ENCODE data around the gene TRIM63. TPM values are rescaled to one million over a fixed set of nuclear protein-coding genes. Genes with fewer than 3 reads are reported as not detected.
A peak's percentile ranks its signal among the peaks of the same experiment; 100 is the strongest.

The TRIM63 gene
- total and polyA plus RNA-seq, 9 donors: 25.8 to 59.2 (median 41.7) TPM

DNA sequence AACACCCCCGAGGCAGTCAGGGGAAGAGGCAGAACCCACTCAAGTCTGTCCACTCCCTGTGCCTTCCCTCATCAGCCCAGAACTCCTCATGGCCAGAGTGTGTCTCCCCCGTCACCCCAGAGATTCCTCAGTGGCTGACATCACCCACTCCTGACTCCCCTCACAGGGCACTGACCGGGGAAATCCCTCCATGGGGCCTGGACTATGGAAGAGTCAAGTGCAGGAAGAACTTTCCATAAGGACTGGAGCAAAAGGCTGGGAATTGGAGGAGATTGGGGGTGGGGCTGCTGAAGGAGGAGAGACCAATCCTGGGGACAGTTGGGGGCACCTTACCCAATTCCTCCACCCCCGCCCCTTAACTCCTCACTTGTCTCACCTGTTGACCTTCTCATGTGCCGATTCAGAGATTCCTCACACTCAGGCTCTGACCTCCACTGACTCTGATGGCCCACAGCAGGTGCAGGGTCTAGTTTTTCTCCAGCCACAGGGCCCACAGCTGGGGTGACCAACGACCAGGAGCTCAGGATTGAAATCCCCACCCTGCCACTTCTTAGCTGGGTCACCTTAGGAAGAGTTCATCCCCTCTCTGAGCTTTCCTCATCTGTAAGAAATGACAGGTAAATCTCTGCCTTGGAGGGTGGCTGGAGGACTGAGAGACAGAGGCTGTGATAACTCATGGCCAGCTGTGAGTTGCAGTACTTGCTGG lies 46.3 kb downstream of the TRIM63 start:
- Histone ChIP-seq H3K27me3 (ENCODE audit: control insufficient read depth, insufficient read depth, low read length) (no peaks in the 10 kb centered on the region), H3K4me3 (ENCODE audit: low read length) (no peak overlapping the region), H3K4me1 (ENCODE audit: control insufficient read depth, insufficient read depth, low read length) (peaks cover 63% of the 10 kb centered on the region), H3K27ac (ENCODE audit: low read length) (peak overlapping the region; percentile 87), H3K36me3 (ENCODE audit: control insufficient read depth, insufficient read depth, low read length) (no peaks in the 10 kb centered on the region), H3K9me3 (replicated peaks; ENCODE audit: control insufficient read depth, low read depth, low read length) (no peaks in the 10 kb centered on the region)
- 83% methylated on average over 3 of the region's 6 CpGs for WGBS (ENCODE audit: insufficient coverage)
- no peak for DNase-seq

DNA sequence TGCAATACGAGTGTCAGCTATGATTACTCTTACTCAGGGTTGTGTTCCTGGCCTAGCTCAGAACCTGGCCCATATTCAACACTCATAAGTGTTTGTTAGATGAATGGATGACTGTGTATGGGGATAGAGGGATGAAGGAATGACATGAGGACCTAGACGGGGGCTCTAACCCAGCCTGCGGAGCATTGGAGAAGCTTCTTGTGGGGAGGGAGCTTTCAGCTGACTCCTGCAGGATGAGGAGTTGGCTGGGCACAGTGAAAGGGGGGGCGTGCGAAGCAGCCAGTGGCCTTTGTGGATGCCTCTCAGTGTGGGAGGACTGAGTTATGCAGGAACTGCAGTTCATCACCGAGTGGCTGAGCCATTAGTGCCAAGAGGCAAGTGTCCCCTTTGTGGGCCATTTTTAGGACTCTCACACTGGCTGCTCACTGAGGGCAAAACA lies 47.1 kb downstream of the TRIM63 start:
- H3K27me3 ChIP-seq (ENCODE audit: control insufficient read depth, insufficient read depth, low read length): no peaks in the 10 kb centered on the region
- 41% methylated on average over 5 of the region's 6 CpGs for WGBS (ENCODE audit: insufficient coverage)
- no peak overlapping the region for H3K4me3 ChIP-seq (ENCODE audit: low read length)
- peak; percentile 44 for DNase-seq
- H3K9me3 ChIP-seq (replicated peaks; ENCODE audit: control insufficient read depth, low read depth, low read length): no peaks in the 10 kb centered on the region
- H3K4me1 ChIP-seq (ENCODE audit: control insufficient read depth, insufficient read depth, low read length): peaks cover 65% of the 10 kb centered on the region
- peak overlapping the region; percentile 47 for H3K27ac ChIP-seq (ENCODE audit: low read length)
- no peaks in the 10 kb centered on the region for H3K36me3 ChIP-seq (ENCODE audit: control insufficient read depth, insufficient read depth, low read length)

DNA sequence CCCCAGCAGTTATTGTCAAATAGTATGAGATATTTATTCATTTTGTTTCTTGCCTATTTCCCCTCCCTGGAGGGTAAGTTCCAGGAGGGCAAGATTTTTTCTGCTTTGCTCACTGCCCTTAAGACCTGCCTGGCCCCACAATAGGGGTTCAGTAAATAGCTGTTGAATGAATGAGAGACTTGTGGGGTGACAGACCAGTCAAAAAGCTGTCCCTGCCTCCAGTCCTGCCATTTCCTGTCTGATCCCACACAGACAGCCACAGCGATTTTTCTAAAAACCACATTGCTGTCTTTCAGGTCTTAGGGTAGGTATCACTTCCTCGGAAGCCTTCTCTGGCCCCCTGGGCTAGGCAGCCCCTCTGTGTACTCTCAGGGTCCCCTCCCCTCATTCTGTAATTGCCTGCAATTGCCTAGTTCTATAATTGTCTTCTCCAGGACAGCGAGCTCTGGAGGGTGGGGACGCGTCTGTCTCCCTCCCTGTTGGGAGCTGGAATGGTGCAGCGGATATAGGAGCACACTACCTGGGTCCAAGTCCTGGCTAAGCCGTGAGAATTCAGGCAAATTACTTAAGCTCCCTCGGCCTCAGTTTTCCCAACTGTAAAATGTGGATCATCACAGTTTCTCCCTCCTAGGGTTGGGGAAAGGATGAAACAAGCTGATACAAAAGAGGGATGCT lies 47.7 kb downstream of the TRIM63 start:
- Histone ChIP-seq H3K27me3 (ENCODE audit: control insufficient read depth, insufficient read depth, low read length) (no peaks in the 10 kb centered on the region), H3K9me3 (replicated peaks; ENCODE audit: control insufficient read depth, low read depth, low read length) (no peaks in the 10 kb centered on the region), H3K4me3 (ENCODE audit: low read length) (no peak overlapping the region), H3K4me1 (ENCODE audit: control insufficient read depth, insufficient read depth, low read length) (peaks cover 65% of the 10 kb centered on the region), H3K27ac (ENCODE audit: low read length) (no peak overlapping the region), H3K36me3 (ENCODE audit: control insufficient read depth, insufficient read depth, low read length) (no peaks in the 10 kb centered on the region)
- no peak for DNase-seq
- WGBS (ENCODE audit: insufficient coverage): 38% methylated on average over 6 of the region's 8 CpGs

DNA sequence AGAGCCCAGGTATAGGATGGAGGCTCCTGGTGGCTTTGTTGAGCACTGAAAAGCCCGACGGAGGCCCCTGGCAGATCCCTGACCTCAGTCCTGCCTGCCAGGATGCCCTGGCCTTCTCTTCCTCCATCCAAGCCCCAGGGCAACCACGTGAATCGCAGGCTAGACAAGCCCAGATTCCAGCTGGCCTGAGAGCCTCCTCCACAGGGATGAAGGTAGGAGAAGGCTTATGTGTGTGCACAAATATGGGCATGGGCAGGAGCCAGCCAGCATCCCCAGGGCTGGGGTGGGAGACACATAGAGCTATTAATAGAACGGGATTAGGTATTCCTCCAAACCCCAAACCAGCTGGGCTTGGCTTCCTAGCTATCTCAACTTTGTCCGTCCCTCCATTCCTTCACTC lies 49.8 kb downstream of the TRIM63 start:
- no peak overlapping the region for H3K27ac ChIP-seq (ENCODE audit: low read length)
- WGBS (ENCODE audit: insufficient coverage): 79% methylated on average over 2 of the region's 6 CpGs
- no peaks in the 10 kb centered on the region for H3K36me3 ChIP-seq (ENCODE audit: control insufficient read depth, insufficient read depth, low read length)
- no peak overlapping the region for H3K4me3 ChIP-seq (ENCODE audit: low read length)
- DNase-seq: peak; percentile 30
- H3K27me3 ChIP-seq (ENCODE audit: control insufficient read depth, insufficient read depth, low read length): no peaks in the 10 kb centered on the region
- no peaks in the 10 kb centered on the region for H3K9me3 ChIP-seq (replicated peaks; ENCODE audit: control insufficient read depth, low read depth, low read length)
- H3K4me1 ChIP-seq (ENCODE audit: control insufficient read depth, insufficient read depth, low read length): peaks cover 50% of the 10 kb centered on the region

DNA sequence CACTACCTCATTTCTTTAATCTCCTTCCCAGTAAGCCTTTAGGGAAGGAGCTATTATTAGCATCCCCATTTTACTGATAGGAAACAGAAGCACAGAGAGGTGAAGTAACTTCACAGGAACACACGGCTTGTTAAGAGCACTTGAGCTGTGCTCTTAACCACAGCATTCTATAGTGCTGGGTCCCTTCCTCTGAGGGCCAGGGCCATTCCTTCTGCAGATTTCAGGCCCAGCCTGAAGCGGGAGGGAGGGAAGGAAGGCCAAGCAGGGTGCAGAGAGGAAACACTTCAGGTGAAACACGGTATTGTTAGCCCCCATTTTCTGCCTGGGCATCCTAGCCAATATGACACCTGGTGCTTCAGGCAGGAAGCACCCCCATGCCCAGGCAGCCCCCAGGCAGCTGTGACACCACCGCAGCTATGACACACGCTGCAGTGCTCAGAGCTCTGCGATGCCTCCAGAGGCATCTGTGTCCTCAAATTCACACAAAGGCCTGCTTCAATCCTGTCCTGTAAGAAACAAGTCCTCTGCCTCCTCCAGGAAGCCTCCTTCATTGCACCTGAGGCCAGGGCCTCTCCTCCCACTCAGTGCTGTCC lies 50.4 kb downstream of the TRIM63 start:
- Histone ChIP-seq H3K36me3 (ENCODE audit: control insufficient read depth, insufficient read depth, low read length) (no peaks in the 10 kb centered on the region), H3K9me3 (replicated peaks; ENCODE audit: control insufficient read depth, low read depth, low read length) (no peaks in the 10 kb centered on the region), H3K4me1 (ENCODE audit: control insufficient read depth, insufficient read depth, low read length) (peaks cover 44% of the 10 kb centered on the region), H3K27me3 (ENCODE audit: control insufficient read depth, insufficient read depth, low read length) (no peaks in the 10 kb centered on the region), H3K27ac (ENCODE audit: low read length) (no peak overlapping the region), H3K4me3 (ENCODE audit: low read length) (no peak overlapping the region)
- whole genome bisulfite sequencing (ENCODE audit: insufficient coverage): 96% methylated on average over 3 of the region's 6 CpGs
- no peak for DNase-seq

DNA sequence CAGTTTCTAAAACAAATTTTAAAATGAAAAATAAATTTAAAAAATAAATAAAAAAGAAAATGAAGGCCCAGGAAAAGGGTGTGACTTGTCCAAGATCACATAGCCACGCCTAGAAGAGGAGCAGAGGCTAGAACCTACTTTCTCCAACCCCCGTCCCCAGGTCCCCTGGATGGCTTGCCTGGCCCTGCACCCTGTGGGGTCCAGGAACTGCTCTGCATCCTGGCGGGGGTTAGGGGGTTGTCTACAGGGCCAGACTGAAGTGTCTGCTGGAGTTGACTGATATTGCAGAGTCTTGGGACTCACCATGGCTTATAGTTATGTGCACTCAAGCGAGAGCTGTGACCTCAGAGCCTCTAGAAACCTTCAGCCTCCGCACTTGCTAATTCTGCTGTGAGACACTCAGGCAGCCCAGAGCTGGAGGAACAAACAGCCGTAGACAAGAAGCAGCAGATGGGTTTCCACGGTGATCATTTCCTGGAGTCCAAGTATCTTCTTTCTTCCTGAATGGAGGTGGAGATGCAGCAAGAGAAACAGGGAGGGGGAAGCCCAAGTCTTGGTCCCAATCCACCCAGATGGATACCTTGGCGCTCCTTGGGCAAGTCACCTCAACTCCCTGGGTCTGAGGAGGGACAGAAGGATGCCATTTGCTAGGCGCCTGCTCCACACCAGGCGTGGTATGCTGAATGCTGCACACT lies 51.0 kb downstream of the TRIM63 start:
- Histone ChIP-seq H3K36me3 (ENCODE audit: control insufficient read depth, insufficient read depth, low read length) (no peaks in the 10 kb centered on the region), H3K4me1 (ENCODE audit: control insufficient read depth, insufficient read depth, low read length) (peaks cover 38% of the 10 kb centered on the region), H3K27me3 (ENCODE audit: control insufficient read depth, insufficient read depth, low read length) (no peaks in the 10 kb centered on the region), H3K27ac (ENCODE audit: low read length) (peak overlapping the region; percentile 29), H3K9me3 (replicated peaks; ENCODE audit: control insufficient read depth, low read depth, low read length) (no peaks in the 10 kb centered on the region), H3K4me3 (ENCODE audit: low read length) (no peak overlapping the region)
- WGBS (ENCODE audit: insufficient coverage): 70% methylated on average over 2 of the region's 10 CpGs
- peak; percentile 46 for DNase-seq

DNA sequence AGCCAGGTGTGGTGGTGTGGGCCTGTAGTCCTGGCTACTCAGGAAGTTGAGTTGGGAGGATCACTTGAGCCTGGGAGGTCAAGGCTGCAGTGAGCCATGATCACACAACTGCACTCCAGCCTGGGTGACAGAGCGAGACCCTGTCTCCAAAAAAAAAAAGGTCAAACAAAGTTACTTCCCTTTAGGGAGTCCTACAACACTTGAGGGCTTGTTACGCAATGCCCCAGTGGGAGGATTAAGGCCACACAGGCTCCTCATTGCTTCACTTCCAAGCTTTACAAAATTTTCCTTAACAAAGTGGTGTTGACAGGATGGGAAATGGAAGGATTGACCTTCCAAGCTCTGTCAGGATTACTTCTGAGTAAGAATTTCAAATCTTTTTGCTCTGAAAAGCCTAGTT lies 52.1 kb downstream of the TRIM63 start:
- H3K4me3 ChIP-seq (ENCODE audit: low read length): no peak overlapping the region
- peaks cover 27% of the 10 kb centered on the region for H3K4me1 ChIP-seq (ENCODE audit: control insufficient read depth, insufficient read depth, low read length)

GRCh38 chr1:26014179-26014578 lies 53.3 kb downstream of the TRIM63 start:
- H3K36me3 ChIP-seq (ENCODE audit: control insufficient read depth, insufficient read depth, low read length): no peaks in the 10 kb centered on the region
- no peak overlapping the region for H3K27ac ChIP-seq (ENCODE audit: low read length)
- WGBS (ENCODE audit: insufficient coverage): no CpG with 5 or more reads among the region's 2 CpGs
- H3K9me3 ChIP-seq (replicated peaks; ENCODE audit: control insufficient read depth, low read depth, low read length): no peaks in the 10 kb centered on the region
- DNase-seq: no peak
- no peak overlapping the region for H3K4me3 ChIP-seq (ENCODE audit: low read length)
- no peaks in the 10 kb centered on the region for H3K27me3 ChIP-seq (ENCODE audit: control insufficient read depth, insufficient read depth, low read length)
- peaks cover 24% of the 10 kb centered on the region for H3K4me1 ChIP-seq (ENCODE audit: control insufficient read depth, insufficient read depth, low read length)

More for the DNA sequence above, 52.1 kb downstream of the TRIM63 start:
- Histone ChIP-seq H3K27ac (ENCODE audit: low read length) (no peak overlapping the region), H3K36me3 (ENCODE audit: control insufficient read depth, insufficient read depth, low read length) (no peaks in the 10 kb centered on the region), H3K9me3 (replicated peaks; ENCODE audit: control insufficient read depth, low read depth, low read length) (no peaks in the 10 kb centered on the region), H3K27me3 (ENCODE audit: control insufficient read depth, insufficient read depth, low read length) (no peaks in the 10 kb centered on the region)
- no CpG with 5 or more reads among the region's 2 CpGs for WGBS (ENCODE audit: insufficient coverage)
- peak; percentile 64 for DNase-seq

DNA sequence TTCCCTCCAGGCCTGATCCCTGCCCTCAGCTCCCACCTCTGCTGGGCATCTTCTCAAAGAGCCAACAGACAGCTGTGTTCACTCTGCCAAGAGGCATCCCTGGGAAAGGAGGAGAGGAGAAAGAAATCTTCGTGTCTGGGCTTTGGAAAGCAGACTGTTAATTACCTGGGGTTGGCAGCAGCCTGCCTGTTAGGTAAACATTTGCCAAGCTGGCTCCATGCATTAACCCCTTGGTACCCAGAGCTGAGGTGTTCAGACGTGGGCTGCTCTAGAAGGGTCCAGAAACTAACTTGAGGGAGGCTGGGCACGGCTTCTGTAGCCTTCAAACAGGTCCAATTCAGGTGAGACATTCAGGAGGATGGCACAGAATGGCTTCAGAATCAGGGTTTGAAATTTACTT lies 54.6 kb downstream of the TRIM63 start:
- Histone ChIP-seq H3K27ac (ENCODE audit: low read length) (no peak overlapping the region), H3K4me3 (ENCODE audit: low read length) (no peak overlapping the region), H3K4me1 (ENCODE audit: control insufficient read depth, insufficient read depth, low read length) (peaks cover 23% of the 10 kb centered on the region), H3K36me3 (ENCODE audit: control insufficient read depth, insufficient read depth, low read length) (no peaks in the 10 kb centered on the region), H3K9me3 (replicated peaks; ENCODE audit: control insufficient read depth, low read depth, low read length) (no peaks in the 10 kb centered on the region), H3K27me3 (ENCODE audit: control insufficient read depth, insufficient read depth, low read length) (no peaks in the 10 kb centered on the region)
- WGBS (ENCODE audit: insufficient coverage): 22% methylated on average over 2 of the region's 3 CpGs
- DNase-seq: no peak

GRCh38 chr1:26010825-26011224 lies 56.6 kb downstream of the TRIM63 start:
- H3K27ac ChIP-seq (ENCODE audit: low read length): no peak overlapping the region
- H3K36me3 ChIP-seq (ENCODE audit: control insufficient read depth, insufficient read depth, low read length): no peaks in the 10 kb centered on the region
- no peak overlapping the region for H3K4me3 ChIP-seq (ENCODE audit: low read length)
- H3K27me3 ChIP-seq (ENCODE audit: control insufficient read depth, insufficient read depth, low read length): no peaks in the 10 kb centered on the region
- DNase-seq: no peak
- no peaks in the 10 kb centered on the region for H3K9me3 ChIP-seq (replicated peaks; ENCODE audit: control insufficient read depth, low read depth, low read length)
- peaks cover 8% of the 10 kb centered on the region for H3K4me1 ChIP-seq (ENCODE audit: control insufficient read depth, insufficient read depth, low read length)
- WGBS (ENCODE audit: insufficient coverage): 36% methylated on average over 3 of the region's 3 CpGs
